IMR-90 (cell line): ENCODE measurements around the gene FADS2. TPM values are rescaled to one million over a fixed set of nuclear protein-coding genes. Genes with fewer than 3 reads are reported as not detected.
A peak's percentile ranks its signal among the peaks of the same experiment; 100 is the strongest.

Experiments used
- ATAC-seq: fragments of 200-7000 bp; cut with Tn5 transposase; 2 replicates; pipeline ENCODE4 v1.9.1; 2020; ENCODE audit warnings: low read depth, mild to moderate bottlenecking, moderate library complexity
- BruUV-seq: library from RNA; stranded (reverse); fragments of 400-500 nt; replicated peaks from 2 replicates; lab custom pipeline; 2021; lab: Mats Ljungman, UMichigan
- CTCF ChIA-PET: fragments of 300-600 bp; formaldehyde crosslinking; extraction: SDS; loops from one replicate; lab custom pipeline; 2021; ENCODE audit warnings: antibody characterized with exemption; lab: Yijun Ruan, JAX
- POLR2A ChIA-PET: fragments of 300-600 bp; sonication (Branson Sonifier 250); formaldehyde crosslinking; loops from one replicate; lab custom pipeline; 2022; ENCODE audit warnings: antibody characterized with exemption; ENCODE audit not compliant: unreplicated experiment; lab: Charles Lee
- DNase-seq: peaks from one replicate; pipeline ENCODE4 v3.0.0; 2013
- H2AFZ ChIP-seq: replicated peaks from 2 replicates; pipeline ENCODE3; 2013; ENCODE audit warnings: low read length, mild to moderate bottlenecking; ENCODE audit not compliant: poor library complexity
- H2AK5ac ChIP-seq: 2 replicates; pipeline ENCODE4 v1.6.1; 2013; ENCODE audit warnings: low read depth, low read length, inconsistent platforms
- H2AK9ac ChIP-seq: replicated peaks from 2 replicates; pipeline ENCODE3; 2013; ENCODE audit warnings: mild to moderate bottlenecking, low read depth, low read length, moderate library complexity; ENCODE audit not compliant: poor library complexity
- H2BK120ac ChIP-seq: 2 replicates; pipeline ENCODE4 v1.6.1; 2013; ENCODE audit warnings: low read depth, low read length, inconsistent platforms
- H2BK15ac ChIP-seq: 3 replicates; pipeline ENCODE4 v1.6.1; 2013; ENCODE audit warnings: low read depth, low read length, inconsistent platforms
- H2BK20ac ChIP-seq: 2 replicates; pipeline ENCODE4 v1.6.1; 2013; ENCODE audit warnings: low read depth, mild to moderate bottlenecking, inconsistent platforms, low read length, moderate library complexity
- H2BK5ac ChIP-seq: 2 replicates; pipeline ENCODE4 v1.6.1; 2013; ENCODE audit warnings: mild to moderate bottlenecking, low read depth, low read length, inconsistent platforms; ENCODE audit not compliant: poor library complexity, severe bottlenecking
- H3K14ac ChIP-seq: replicated peaks from 2 replicates; pipeline ENCODE4 v1.6.1; 2013; ENCODE audit warnings: low read depth, low read length, inconsistent platforms
- H3K18ac ChIP-seq: 2 replicates; pipeline ENCODE4 v1.6.1; 2013; ENCODE audit warnings: low read depth, low read length, control low read depth
- H3K23ac ChIP-seq: 2 replicates; pipeline ENCODE4 v1.6.1; 2013; ENCODE audit warnings: low read depth, low read length, inconsistent platforms
- H3K27ac ChIP-seq: 2 replicates; pipeline ENCODE4 v1.5.1; 2013; ENCODE audit warnings: mild to moderate bottlenecking, control low read depth, low read length; ENCODE audit not compliant: insufficient read depth
- H3K27me3 ChIP-seq: 2 replicates; pipeline ENCODE4 v1.6.1; 2013; ENCODE audit warnings: low read length; ENCODE audit not compliant: control insufficient read depth, insufficient read depth
- H3K36me3 ChIP-seq: 2 replicates; pipeline ENCODE4 v1.6.1; 2013; ENCODE audit warnings: low read length, mixed read lengths; ENCODE audit not compliant: control insufficient read depth, insufficient read depth
- H3K4ac ChIP-seq: 2 replicates; pipeline ENCODE4 v1.6.1; 2013; ENCODE audit warnings: low read depth, low read length, inconsistent platforms
- H3K4me1 ChIP-seq: 2 replicates; pipeline ENCODE4 v1.6.1; 2013; ENCODE audit warnings: low read length, mixed read lengths; ENCODE audit not compliant: control insufficient read depth, insufficient read depth
- H3K4me2 ChIP-seq: 2 replicates; pipeline ENCODE4 v1.6.1; 2013; ENCODE audit warnings: low read depth, mild to moderate bottlenecking, control low read depth, low read length, moderate library complexity
- H3K4me3 ChIP-seq: 2 replicates; pipeline ENCODE4 v1.5.1; 2013; ENCODE audit warnings: low read depth, mild to moderate bottlenecking, control low read depth, low read length, moderate library complexity; ENCODE audit not compliant: insufficient read depth
- H3K56ac ChIP-seq: 2 replicates; pipeline ENCODE4 v1.6.1; 2013; ENCODE audit warnings: low read length, inconsistent platforms; ENCODE audit not compliant: insufficient read depth; ENCODE audit errors: extremely low read depth
- H3K79me1 ChIP-seq, 2 experiments: 2 replicates each; pipeline ENCODE4 v1.6.1; 2013; ENCODE audit warnings: low read length in 2 of 2, inconsistent platforms in 1 of 2, low read depth in 1 of 2
- H3K9ac ChIP-seq: 2 replicates; pipeline ENCODE4 v1.6.1; 2013; ENCODE audit warnings: low read depth, low read length, control low read depth
- H3K9me1 ChIP-seq: 2 replicates; pipeline ENCODE4 v1.6.1; 2013; ENCODE audit warnings: low read length, inconsistent platforms; ENCODE audit not compliant: insufficient read depth
- H3K9me3 ChIP-seq: 2 replicates; pipeline ENCODE4 v1.6.1; 2013; ENCODE audit warnings: low read length; ENCODE audit not compliant: control insufficient read depth, insufficient read depth
- H4K20me1 ChIP-seq: 2 replicates; pipeline ENCODE4 v1.6.1; 2013; ENCODE audit warnings: low read length, inconsistent platforms; ENCODE audit not compliant: insufficient read depth
- H4K5ac ChIP-seq: 2 replicates; pipeline ENCODE4 v1.6.1; 2013; ENCODE audit warnings: mild to moderate bottlenecking, low read depth, low read length, control low read depth
- H4K8ac ChIP-seq, 2 experiments: 2 replicates each; pipeline ENCODE4 v1.6.1; 2013; ENCODE audit warnings: low read depth in 2 of 2, low read length in 2 of 2, control low read depth in 1 of 2, inconsistent platforms in 1 of 2
- H4K91ac ChIP-seq: 2 replicates; pipeline ENCODE4 v1.6.1; 2013; ENCODE audit warnings: low read depth, low read length, inconsistent platforms; ENCODE audit not compliant: insufficient read depth
- CTCF ChIP-seq: conservative IDR thresholded peaks from 2 replicates; pipeline ENCODE4 v1.5.1; 2012; ENCODE audit warnings: mild to moderate bottlenecking, low read depth, low read length, improper control_type of control experiment
- ELK1 ChIP-seq: fragments of 150-350 bp; IDR thresholded peaks from 2 replicates; pipeline ENCODE4 v1.6.1; 2016; ENCODE audit warnings: low read depth, mild to moderate bottlenecking, low read length, moderate library complexity, borderline replicate concordance
- NFE2L2 ChIP-seq: fragments of 150-350 bp; IDR thresholded peaks from 2 replicates; pipeline ENCODE4 v1.6.1; 2016; ENCODE audit warnings: low read depth, mild to moderate bottlenecking, low read length
- RFX5 ChIP-seq: IDR thresholded peaks from 2 replicates; pipeline ENCODE4 v1.8.0; 2012; ENCODE audit warnings: low read depth, mild to moderate bottlenecking, low read length, moderate library complexity
- SMC3 ChIP-seq: fragments of 150-350 bp; IDR thresholded peaks from 2 replicates; pipeline ENCODE4 v1.6.1; 2016; ENCODE audit warnings: low read depth, mild to moderate bottlenecking, antibody characterized with exemption, low read length, moderate library complexity
- WGBS, 2 experiments: methylation state at CpG; one replicate each; pipeline versions ENCODE4 v1.1.5 to v1.1.7; 2013; ENCODE audit warnings: missing lambda C conversion rate in 2 of 2; ENCODE audit not compliant: insufficient read length in 1 of 2; ENCODE audit errors: extremely low coverage in 2 of 2; 5-methylcytosine and 5-hydroxymethylcytosine counted together
- dilution Hi-C: fragments of 300-500 bp; cut with HindIII; formaldehyde crosslinking; loops from one replicate; pipeline ENCODE4 v1.14.3; 2018; ENCODE audit warnings: low sequenced_read_pairs; ENCODE audit not compliant: unreplicated experiment
- in situ Hi-C: fragments of 300-500 bp; cut with MboI; formaldehyde crosslinking; loops from 3 replicates; pipeline ENCODE4 v1.14.3; 2019; ENCODE audit warnings: low sequenced_read_pairs, inconsistent platforms, mixed read lengths
- intact Hi-C: fragments of 100-400 bp; cut with micrococcal nuclease; formaldehyde crosslinking; loops from 2 replicates; pipeline ENCODE4 v1.10.0; 2022
- polyA plus RNA-seq, 3 experiments: library from polyadenylated mRNA; depleted of rRNA; stranded (reverse); fragments of >200 nt; gene quantifications; 2 replicates each; pipeline ENCODE4 v1.2.3, GENCODE V29; 2012; ENCODE audit warnings: low replicate concordance in 1 of 3
- total RNA-seq: library from RNA; depleted of rRNA; stranded (reverse); fragments of >200 nt; gene quantifications from 2 replicates; pipeline ENCODE4 v1.2.3, GENCODE V29; 2012

Gene FADS2
- total and polyA plus RNA-seq, 2 of the 4 experiments (the other 2 are of a cell fraction) = 33.3 to 88.4 TPM

- Histone ChIP-seq H3K4ac (no peak overlapping the region), H3K9me1 (0 out of 2 replicates have a peak, but pooled peaks cover 4% of the 10 kb centered on the region), H3K14ac (no peak overlapping the region), H3K4me1 (no peaks in the 10 kb centered on the region; the same call in 1 of the 2 replicates), H3K79me1 (0 out of 4 replicates have a peak, but pooled peaks cover 0 to 3% of the 10 kb centered on the region in 2 experiments), H2AFZ (peak overlapping the region; percentile 23), H3K4me3 (no peak overlapping the region), H4K20me1 (peaks cover 3% of the 10 kb centered on the region; the same call in 1 of the 2 replicates), H2BK15ac (no peak overlapping the region), H4K8ac (no peak overlapping the region), H3K27me3 (peaks cover 20% of the 10 kb centered on the region), H3K9ac (no peak overlapping the region), H3K27ac (no peak overlapping the region), H2BK120ac (no peak overlapping the region), H2AK9ac (peak overlapping the region; percentile 37), H3K36me3 (no peaks in the 10 kb centered on the region), H2BK20ac (no peak overlapping the region), H3K56ac (no peak overlapping the region), H3K18ac (no peak overlapping the region), H2BK5ac (no peak overlapping the region), H2AK5ac (no peak overlapping the region), H3K4me2 (no peak overlapping the region), H4K5ac (no peak overlapping the region), H3K23ac (no peak overlapping the region), H4K91ac (no peak overlapping the region), H3K9me3 (no peaks in the 10 kb centered on the region)
- no peak for ATAC-seq
- no peak for DNase-seq
- in situ Hi-C loops (no loop called here), dilution Hi-C loops (no loop called here), intact Hi-C loops (no loop called here)
- ChIA-PET POLR2A (no interaction called here), CTCF (interaction anchor here (0.6 kb wide), 1 partner anchor 33 kb away, joined by 3 read pairs; no protein-coding TSS in a partner anchor)
- BruUV-seq = no TSS peak
- TF ChIP-seq ELK1 (no peak), RFX5 (no peak), SMC3 (no peak), NFE2L2 (no peak), CTCF (no peak)
- WGBS, 2 experiments = 100% methylated on average over 2 of the region's 7 CpGs; no CpG with 5 or more reads in 1 of the 2 experiments
Observed at GRCh38 chr11:61914471-61915171, 86.5 kb downstream of the FADS2 start.
